IMR-90 (cell line): ENCODE data around the gene PDGFD. TPM values are rescaled to one million over a fixed set of nuclear protein-coding genes. Genes with fewer than 3 reads are reported as not detected.

Experiments
- ATAC-seq: fragments of 200-7000 bp; cut with Tn5 transposase; 2 replicates; pipeline ENCODE4 v1.9.1; 2020; ENCODE audit warnings: low read depth, mild to moderate bottlenecking, moderate library complexity
- BruUV-seq: library from RNA; stranded (reverse); fragments of 400-500 nt; replicated peaks from 2 replicates; lab custom pipeline; 2021; lab: Mats Ljungman, UMichigan
- CTCF ChIA-PET: fragments of 300-600 bp; formaldehyde crosslinking; extraction: SDS; loops from one replicate; lab custom pipeline; 2021; ENCODE audit warnings: antibody characterized with exemption; lab: Yijun Ruan, JAX
- POLR2A ChIA-PET: fragments of 300-600 bp; sonication (Branson Sonifier 250); formaldehyde crosslinking; loops from one replicate; lab custom pipeline; 2022; ENCODE audit warnings: antibody characterized with exemption; ENCODE audit not compliant: unreplicated experiment; lab: Charles Lee
- DNase-seq: peaks from one replicate; pipeline ENCODE4 v3.0.0; 2013
- H2AFZ ChIP-seq: replicated peaks from 2 replicates; pipeline ENCODE3; 2013; ENCODE audit warnings: low read length, mild to moderate bottlenecking; ENCODE audit not compliant: poor library complexity
- H2AK5ac ChIP-seq: 2 replicates; pipeline ENCODE4 v1.6.1; 2013; ENCODE audit warnings: low read depth, low read length, inconsistent platforms
- H2AK9ac ChIP-seq: replicated peaks from 2 replicates; pipeline ENCODE3; 2013; ENCODE audit warnings: mild to moderate bottlenecking, low read depth, low read length, moderate library complexity; ENCODE audit not compliant: poor library complexity
- H2BK120ac ChIP-seq: 2 replicates; pipeline ENCODE4 v1.6.1; 2013; ENCODE audit warnings: low read depth, low read length, inconsistent platforms
- H2BK15ac ChIP-seq: 3 replicates; pipeline ENCODE4 v1.6.1; 2013; ENCODE audit warnings: low read depth, low read length, inconsistent platforms
- H2BK20ac ChIP-seq: 2 replicates; pipeline ENCODE4 v1.6.1; 2013; ENCODE audit warnings: low read depth, mild to moderate bottlenecking, inconsistent platforms, low read length, moderate library complexity
- H2BK5ac ChIP-seq: 2 replicates; pipeline ENCODE4 v1.6.1; 2013; ENCODE audit warnings: mild to moderate bottlenecking, low read depth, low read length, inconsistent platforms; ENCODE audit not compliant: poor library complexity, severe bottlenecking
- H3K14ac ChIP-seq: replicated peaks from 2 replicates; pipeline ENCODE4 v1.6.1; 2013; ENCODE audit warnings: low read depth, low read length, inconsistent platforms
- H3K18ac ChIP-seq: 2 replicates; pipeline ENCODE4 v1.6.1; 2013; ENCODE audit warnings: low read depth, low read length, control low read depth
- H3K23ac ChIP-seq: 2 replicates; pipeline ENCODE4 v1.6.1; 2013; ENCODE audit warnings: low read depth, low read length, inconsistent platforms
- H3K27ac ChIP-seq: 2 replicates; pipeline ENCODE4 v1.5.1; 2013; ENCODE audit warnings: mild to moderate bottlenecking, control low read depth, low read length; ENCODE audit not compliant: insufficient read depth
- H3K27me3 ChIP-seq: 2 replicates; pipeline ENCODE4 v1.6.1; 2013; ENCODE audit warnings: low read length; ENCODE audit not compliant: control insufficient read depth, insufficient read depth
- H3K36me3 ChIP-seq: 2 replicates; pipeline ENCODE4 v1.6.1; 2013; ENCODE audit warnings: low read length, mixed read lengths; ENCODE audit not compliant: control insufficient read depth, insufficient read depth
- H3K4ac ChIP-seq: 2 replicates; pipeline ENCODE4 v1.6.1; 2013; ENCODE audit warnings: low read depth, low read length, inconsistent platforms
- H3K4me1 ChIP-seq: 2 replicates; pipeline ENCODE4 v1.6.1; 2013; ENCODE audit warnings: low read length, mixed read lengths; ENCODE audit not compliant: control insufficient read depth, insufficient read depth
- H3K4me2 ChIP-seq: 2 replicates; pipeline ENCODE4 v1.6.1; 2013; ENCODE audit warnings: low read depth, mild to moderate bottlenecking, control low read depth, low read length, moderate library complexity
- H3K4me3 ChIP-seq: 2 replicates; pipeline ENCODE4 v1.5.1; 2013; ENCODE audit warnings: low read depth, mild to moderate bottlenecking, control low read depth, low read length, moderate library complexity; ENCODE audit not compliant: insufficient read depth
- H3K56ac ChIP-seq: 2 replicates; pipeline ENCODE4 v1.6.1; 2013; ENCODE audit warnings: low read length, inconsistent platforms; ENCODE audit not compliant: insufficient read depth; ENCODE audit errors: extremely low read depth
- H3K79me1 ChIP-seq, 2 experiments: 2 replicates each; pipeline ENCODE4 v1.6.1; 2013; ENCODE audit warnings: low read length in 2 of 2, inconsistent platforms in 1 of 2, low read depth in 1 of 2
- H3K9ac ChIP-seq: 2 replicates; pipeline ENCODE4 v1.6.1; 2013; ENCODE audit warnings: low read depth, low read length, control low read depth
- H3K9me1 ChIP-seq: 2 replicates; pipeline ENCODE4 v1.6.1; 2013; ENCODE audit warnings: low read length, inconsistent platforms; ENCODE audit not compliant: insufficient read depth
- H3K9me3 ChIP-seq: 2 replicates; pipeline ENCODE4 v1.6.1; 2013; ENCODE audit warnings: low read length; ENCODE audit not compliant: control insufficient read depth, insufficient read depth
- H4K20me1 ChIP-seq: 2 replicates; pipeline ENCODE4 v1.6.1; 2013; ENCODE audit warnings: low read length, inconsistent platforms; ENCODE audit not compliant: insufficient read depth
- H4K5ac ChIP-seq: 2 replicates; pipeline ENCODE4 v1.6.1; 2013; ENCODE audit warnings: mild to moderate bottlenecking, low read depth, low read length, control low read depth
- H4K8ac ChIP-seq, 2 experiments: 2 replicates each; pipeline ENCODE4 v1.6.1; 2013; ENCODE audit warnings: low read depth in 2 of 2, low read length in 2 of 2, control low read depth in 1 of 2, inconsistent platforms in 1 of 2
- H4K91ac ChIP-seq: 2 replicates; pipeline ENCODE4 v1.6.1; 2013; ENCODE audit warnings: low read depth, low read length, inconsistent platforms; ENCODE audit not compliant: insufficient read depth
- BHLHE40 ChIP-seq: fragments of 150-350 bp; IDR thresholded peaks from 2 replicates; pipeline ENCODE4 v1.6.1; 2016; ENCODE audit warnings: mild to moderate bottlenecking, low read depth, low read length
- CEBPB ChIP-seq: IDR thresholded peaks from 2 replicates; pipeline ENCODE4 v1.6.1; 2012; ENCODE audit warnings: low read depth, low read length, improper control_type of control experiment
- CHD1 ChIP-seq: IDR thresholded peaks from 2 replicates; pipeline ENCODE4 v1.6.1; 2012; ENCODE audit warnings: low read depth, low read length, improper control_type of control experiment
- MAFK ChIP-seq: IDR thresholded peaks from 2 replicates; pipeline ENCODE4 v1.6.1; 2012; ENCODE audit warnings: low read depth, low read length, improper control_type of control experiment
- MAZ ChIP-seq: IDR thresholded peaks from 2 replicates; pipeline ENCODE4 v1.6.1; 2012; ENCODE audit warnings: low read depth, mild to moderate bottlenecking, low read length, improper control_type of control experiment, moderate library complexity, borderline replicate concordance
- MXI1 ChIP-seq: IDR thresholded peaks from 2 replicates; pipeline ENCODE4 v1.6.1; 2012; ENCODE audit warnings: low read depth, mild to moderate bottlenecking, low read length, moderate library complexity, borderline replicate concordance
- POLR2A ChIP-seq: IDR thresholded peaks from 2 replicates; pipeline ENCODE4 v1.6.1; 2012; ENCODE audit warnings: mild to moderate bottlenecking, low read depth, low read length
- WGBS, 2 experiments: methylation state at CpG; one replicate each; pipeline versions ENCODE4 v1.1.5 to v1.1.7; 2013; ENCODE audit warnings: missing lambda C conversion rate in 2 of 2; ENCODE audit not compliant: insufficient read length in 1 of 2; ENCODE audit errors: extremely low coverage in 2 of 2; 5-methylcytosine and 5-hydroxymethylcytosine counted together
- dilution Hi-C: fragments of 300-500 bp; cut with HindIII; formaldehyde crosslinking; loops from one replicate; pipeline ENCODE4 v1.14.3; 2018; ENCODE audit warnings: low sequenced_read_pairs; ENCODE audit not compliant: unreplicated experiment
- in situ Hi-C: fragments of 300-500 bp; cut with MboI; formaldehyde crosslinking; loops from 3 replicates; pipeline ENCODE4 v1.14.3; 2019; ENCODE audit warnings: low sequenced_read_pairs, inconsistent platforms, mixed read lengths
- intact Hi-C: fragments of 100-400 bp; cut with micrococcal nuclease; formaldehyde crosslinking; loops from 2 replicates; pipeline ENCODE4 v1.10.0; 2022
- polyA plus RNA-seq, 3 experiments: library from polyadenylated mRNA; depleted of rRNA; stranded (reverse); fragments of >200 nt; gene quantifications; 2 replicates each; pipeline ENCODE4 v1.2.3, GENCODE V29; 2012; ENCODE audit warnings: low replicate concordance in 1 of 3
- total RNA-seq: library from RNA; depleted of rRNA; stranded (reverse); fragments of >200 nt; gene quantifications from 2 replicates; pipeline ENCODE4 v1.2.3, GENCODE V29; 2012
- TF ChIP-seq, protein P1 (sequence below): fragments of 150-350 bp; IDR thresholded peaks from 2 replicates; pipeline ENCODE4 v1.6.1; 2017; ENCODE audit warnings: mild to moderate bottlenecking, antibody characterized with exemption, low read length, low read depth

PDGFD gene
- total and polyA plus RNA-seq, 2 of the 4 experiments (the other 2 are of a cell fraction), result 2.1 to 3.0 TPM

DNA sequence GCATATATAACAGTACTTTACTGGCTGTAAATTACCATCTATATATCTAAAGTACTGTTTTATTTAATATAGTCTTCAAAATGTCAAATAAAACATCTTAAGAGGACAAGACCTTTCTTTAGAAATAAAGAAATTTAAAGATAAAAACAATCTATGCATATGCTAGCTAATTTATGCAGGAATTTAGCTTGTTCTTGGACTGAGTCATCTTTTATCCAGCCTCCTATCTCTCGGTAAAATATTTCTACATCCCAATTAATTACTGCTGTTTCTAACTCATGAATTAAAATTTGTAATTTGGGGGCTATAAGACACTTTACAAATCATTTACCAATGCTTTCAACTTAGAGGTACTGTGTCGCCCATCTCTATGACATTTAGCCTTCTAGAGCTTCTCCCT lies 200.3 kb downstream of the PDGFD start:
- DNase-seq (no peak), ATAC-seq (no peak)
- Histone ChIP-seq H2AFZ (no peak overlapping the region), H3K23ac (no peak overlapping the region), H3K14ac (no peak overlapping the region; the same call in 1 of the 2 replicates), H3K4ac (0 out of 2 replicates have a peak overlapping the region, but pooled peaks have one; percentile 49), H3K4me1 (peaks cover 4% of the 10 kb centered on the region), H3K18ac (peak overlapping the region; percentile 77; the same call in 1 of the 2 replicates), H3K4me3 (no peak overlapping the region), H3K27ac (no peak overlapping the region), H2BK15ac (peak overlapping the region; percentile 80; the same call in 1 of the 3 replicates), H3K9ac (no peak overlapping the region), H4K20me1 (no peaks in the 10 kb centered on the region), H4K5ac (no peak overlapping the region), H3K4me2 (no peak overlapping the region), H4K91ac (no peak overlapping the region), H2BK20ac (0 out of 2 replicates have a peak overlapping the region, but pooled peaks have one; percentile 54), H3K9me1 (no peaks in the 10 kb centered on the region), H2BK120ac (no peak overlapping the region), H3K56ac (no peak overlapping the region), H3K27me3 (no peaks in the 10 kb centered on the region), H3K9me3 (peaks cover 5% of the 10 kb centered on the region; the same call in 1 of the 2 replicates), H2AK9ac (no peak overlapping the region), H2AK5ac (0 out of 2 replicates have a peak overlapping the region, but pooled peaks have one; percentile 73), H2BK5ac (no peak overlapping the region), H3K36me3 (no peaks in the 10 kb centered on the region), H4K8ac (no peak overlapping the region), H3K79me1 (no peaks in the 10 kb centered on the region)
- no peak for TF ChIP-seq CHD1
- no peak for TF ChIP-seq CEBPB
- no peak for TF ChIP-seq MAZ
- TF ChIP-seq, protein P1, sequence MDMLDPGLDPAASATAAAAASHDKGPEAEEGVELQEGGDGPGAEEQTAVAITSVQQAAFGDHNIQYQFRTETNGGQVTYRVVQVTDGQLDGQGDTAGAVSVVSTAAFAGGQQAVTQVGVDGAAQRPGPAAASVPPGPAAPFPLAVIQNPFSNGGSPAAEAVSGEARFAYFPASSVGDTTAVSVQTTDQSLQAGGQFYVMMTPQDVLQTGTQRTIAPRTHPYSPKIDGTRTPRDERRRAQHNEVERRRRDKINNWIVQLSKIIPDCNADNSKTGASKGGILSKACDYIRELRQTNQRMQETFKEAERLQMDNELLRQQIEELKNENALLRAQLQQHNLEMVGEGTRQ, result no peak
- no peak for TF ChIP-seq MXI1
- TF ChIP-seq POLR2A, result no peak
- TF ChIP-seq MAFK, result no peak
- no peak for TF ChIP-seq BHLHE40
- no TSS peak for BruUV-seq
- POLR2A ChIA-PET, result no interaction called here
- intact Hi-C loops (no loop called here), in situ Hi-C loops (no loop called here), dilution Hi-C loops (no loop called here)
- no CpG with 5 or more reads among the region's 2 CpGs for WGBS, 2 experiments
- CTCF ChIA-PET, result no interaction called here
